Fibroblast of mammary gland (primary cell): ENCODE results near the gene TNFSF9.

Experiments
- DNase-seq: peaks from one replicate; pipeline ENCODE4 v3.0.0-alpha.2; 2010; ENCODE audit warnings: low read depth
- H3K4me3 ChIP-seq: 2 replicates; pipeline ENCODE4 v1.5.1; 2011; ENCODE audit warnings: low read depth, mild to moderate bottlenecking, low read length, moderate library complexity; ENCODE audit not compliant: control insufficient read depth
- TF ChIP-seq, protein P1 (sequence below): conservative IDR thresholded peaks from 2 replicates; pipeline ENCODE4 v1.5.1; 2011; ENCODE audit warnings: low read depth, low read length, inconsistent platforms; ENCODE audit not compliant: control insufficient read depth, insufficient read depth

TNFSF9 gene

DNA sequence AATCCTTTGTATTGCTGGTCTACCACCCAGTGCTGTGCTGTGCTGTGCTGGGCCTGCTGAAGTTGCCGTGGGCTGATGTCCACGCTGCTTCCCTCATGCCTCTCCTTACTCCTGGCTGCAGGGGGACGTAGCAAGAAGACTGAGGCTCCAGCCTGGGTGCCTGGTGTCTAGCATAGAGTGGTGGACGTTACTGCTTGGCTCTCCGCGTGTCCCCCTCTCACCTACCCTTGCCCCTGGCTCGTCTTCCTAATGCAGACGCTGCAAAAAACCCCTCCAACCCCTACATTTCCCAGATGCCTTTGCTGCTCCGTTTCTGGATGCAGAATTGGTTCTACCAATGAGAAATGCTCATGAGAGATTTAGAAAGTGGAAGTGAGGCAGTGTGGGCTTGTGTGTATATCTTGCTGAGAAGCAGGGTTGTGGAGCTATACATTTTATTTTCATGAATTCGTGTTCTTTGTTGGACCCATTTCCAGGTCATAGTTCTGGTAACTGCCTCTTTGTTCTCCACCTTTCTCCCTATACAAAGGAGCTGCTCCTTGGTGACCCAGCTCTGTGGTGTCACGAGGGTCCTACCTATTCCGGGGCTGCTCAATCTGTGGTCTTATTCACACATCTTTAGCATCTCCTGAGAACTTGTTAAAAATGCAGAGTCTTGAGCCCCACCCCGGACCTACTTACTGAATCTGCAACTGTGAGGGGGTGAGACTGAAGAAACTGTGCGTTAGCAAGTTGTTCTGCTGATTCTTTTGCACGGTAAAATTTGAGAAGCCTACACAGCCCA is 41.4 kb upstream of the TNFSF9 start:
- DNase-seq: no peak
- TF ChIP-seq, protein P1, sequence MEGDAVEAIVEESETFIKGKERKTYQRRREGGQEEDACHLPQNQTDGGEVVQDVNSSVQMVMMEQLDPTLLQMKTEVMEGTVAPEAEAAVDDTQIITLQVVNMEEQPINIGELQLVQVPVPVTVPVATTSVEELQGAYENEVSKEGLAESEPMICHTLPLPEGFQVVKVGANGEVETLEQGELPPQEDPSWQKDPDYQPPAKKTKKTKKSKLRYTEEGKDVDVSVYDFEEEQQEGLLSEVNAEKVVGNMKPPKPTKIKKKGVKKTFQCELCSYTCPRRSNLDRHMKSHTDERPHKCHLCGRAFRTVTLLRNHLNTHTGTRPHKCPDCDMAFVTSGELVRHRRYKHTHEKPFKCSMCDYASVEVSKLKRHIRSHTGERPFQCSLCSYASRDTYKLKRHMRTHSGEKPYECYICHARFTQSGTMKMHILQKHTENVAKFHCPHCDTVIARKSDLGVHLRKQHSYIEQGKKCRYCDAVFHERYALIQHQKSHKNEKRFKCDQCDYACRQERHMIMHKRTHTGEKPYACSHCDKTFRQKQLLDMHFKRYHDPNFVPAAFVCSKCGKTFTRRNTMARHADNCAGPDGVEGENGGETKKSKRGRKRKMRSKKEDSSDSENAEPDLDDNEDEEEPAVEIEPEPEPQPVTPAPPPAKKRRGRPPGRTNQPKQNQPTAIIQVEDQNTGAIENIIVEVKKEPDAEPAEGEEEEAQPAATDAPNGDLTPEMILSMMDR: no peak
- H3K4me3 ChIP-seq: no peak overlapping the region

GRCh38 chr19:6490134-6490533 is 40.7 kb upstream of the TNFSF9 start:
- DNase-seq: no peak
- H3K4me3 ChIP-seq: no peak overlapping the region
- TF ChIP-seq, protein P1: no peak

DNA sequence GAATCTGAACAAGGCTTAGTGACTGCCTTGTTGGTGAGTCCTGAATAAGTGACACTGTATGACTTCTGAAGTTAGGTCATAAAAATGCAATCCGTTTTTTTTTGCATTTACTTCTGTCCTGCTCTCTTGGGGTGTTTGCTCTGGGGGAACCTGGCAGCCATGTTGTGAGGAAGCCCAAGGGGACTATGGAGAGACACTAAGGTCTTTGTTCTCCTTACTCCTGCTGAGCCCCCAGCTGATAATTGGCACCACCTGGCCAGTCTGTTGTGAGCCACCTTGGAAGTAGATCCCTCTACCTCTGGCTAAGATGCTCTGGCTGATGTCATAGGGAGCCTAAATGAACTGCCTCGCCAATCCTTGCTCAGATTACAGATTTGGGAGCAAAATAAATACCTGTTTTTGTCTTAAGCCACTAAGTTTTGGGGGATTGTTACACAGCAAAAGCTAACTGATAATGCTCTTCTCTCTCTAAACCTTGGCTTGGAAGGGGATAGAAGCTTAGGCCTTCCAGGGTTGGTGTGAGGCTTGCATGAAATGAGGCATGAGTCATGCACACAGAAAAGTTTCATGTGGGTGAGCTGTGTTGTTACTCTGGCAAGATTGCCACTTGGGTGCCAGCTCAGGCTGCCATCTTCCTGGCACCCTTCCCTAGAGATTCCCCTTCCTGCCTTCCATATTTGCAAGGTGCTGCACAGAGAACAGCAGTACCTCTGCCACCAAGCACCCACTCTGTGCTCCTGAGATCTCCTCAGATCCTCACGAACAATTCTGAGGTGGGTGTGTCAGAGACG is 38.8 kb upstream of the TNFSF9 start:
- TF ChIP-seq, protein P1: no peak
- DNase-seq: no peak
- H3K4me3 ChIP-seq: no peak overlapping the region

GRCh38 chr19:6494438-6495036 is 36.3 kb upstream of the TNFSF9 start:
- TF ChIP-seq, protein P1: no peak
- no peak for DNase-seq
- no peak overlapping the region for H3K4me3 ChIP-seq

DNA sequence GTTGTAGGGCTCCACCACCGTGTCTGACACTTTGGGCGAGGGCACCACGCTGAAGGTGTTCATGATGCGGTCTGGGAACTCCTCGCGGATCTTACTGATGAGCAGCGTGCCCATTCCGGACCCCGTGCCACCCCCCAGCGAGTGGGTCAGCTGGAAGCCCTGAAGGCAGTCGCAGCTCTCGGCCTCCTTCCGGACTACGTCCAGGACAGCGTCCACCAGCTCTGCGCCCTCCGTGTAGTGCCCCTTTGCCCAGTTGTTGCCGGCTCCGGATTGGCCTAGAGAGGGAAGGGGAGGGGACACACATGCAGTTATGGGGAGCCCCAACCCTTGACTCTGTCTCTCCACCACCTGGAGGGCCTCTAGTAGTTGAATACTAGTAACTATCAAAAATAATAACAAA is 34.9 kb upstream of the TNFSF9 start:
- H3K4me3 ChIP-seq: no peak overlapping the region
- TF ChIP-seq, protein P1: no peak
- DNase-seq: no peak

GRCh38 chr19:6498294-6499036 is 32.4 kb upstream of the TNFSF9 start:
- no peak for DNase-seq
- TF ChIP-seq, protein P1: no peak
- H3K4me3 ChIP-seq: no peak overlapping the region
